ENCODE measurements around the gene TATDN2. TPM values are rescaled to one million over a fixed set of nuclear protein-coding genes. Genes with fewer than 3 reads are reported as not detected.

Gene TATDN2
- total RNA-seq, 1 experiment from 2014 or later, result 20.8 TPM

- DNase-seq, result peak; percentile 82
- H3K9me2 ChIP-seq (replicated peaks; ENCODE audit: insufficient read depth, low read length), result no peaks in the 10 kb centered on the region
- H3K9me3 ChIP-seq (ENCODE audit: low read length), result no peaks in the 10 kb centered on the region
- H3K4me1 ChIP-seq (ENCODE audit: low read length), result peaks cover 14% of the 10 kb centered on the region
- peaks cover 6% of the 10 kb centered on the region; the same call in 1 of the 2 replicates for H3K36me3 ChIP-seq (ENCODE audit: insufficient read depth, low read length)
- H3K27me3 ChIP-seq (ENCODE audit: low read length), result no peaks in the 10 kb centered on the region
- H3K4me3 ChIP-seq (ENCODE audit: low read length), result no peak overlapping the region
- no peak overlapping the region for H3K27ac ChIP-seq (ENCODE audit: low read length)
- peaks cover 30% of the 10 kb centered on the region for H3K79me2 ChIP-seq (ENCODE audit: low read length)
- peaks cover 5% of the 10 kb centered on the region; the same call in 1 of the 2 replicates for H4K20me1 ChIP-seq (ENCODE audit: insufficient read depth, low read depth, low read length)
- H3K4me2 ChIP-seq (ENCODE audit: low read depth, low read length, poor library complexity, severe bottlenecking), result no peak overlapping the region
- H2AFZ ChIP-seq (ENCODE audit: low read length), result no peak overlapping the region
- no peak overlapping the region for H3K9ac ChIP-seq (ENCODE audit: low read length)
Measured at GRCh38 chr3:10322352-10322710, 74.1 kb downstream of the TATDN2 start.

GRCh38 chr3:10327592-10327991, 79.3 kb downstream of the TATDN2 start:
- no peaks in the 10 kb centered on the region for H3K27me3 ChIP-seq (ENCODE audit: low read length)
- H3K27ac ChIP-seq (ENCODE audit: low read length), result no peak overlapping the region
- no peak overlapping the region for H2AFZ ChIP-seq (ENCODE audit: low read length)
- no peaks in the 10 kb centered on the region for H3K4me1 ChIP-seq (ENCODE audit: low read length)
- H3K9me2 ChIP-seq (replicated peaks; ENCODE audit: insufficient read depth, low read length), result no peaks in the 10 kb centered on the region
- H3K36me3 ChIP-seq (ENCODE audit: insufficient read depth, low read length), result no peaks in the 10 kb centered on the region
- H3K4me2 ChIP-seq (ENCODE audit: low read depth, low read length, poor library complexity, severe bottlenecking), result no peak overlapping the region
- H3K4me3 ChIP-seq (ENCODE audit: low read length), result no peak overlapping the region
- H3K79me2 ChIP-seq (ENCODE audit: low read length), result no peaks in the 10 kb centered on the region
- no peak for DNase-seq
- no peak overlapping the region for H3K9ac ChIP-seq (ENCODE audit: low read length)
- H4K20me1 ChIP-seq (ENCODE audit: insufficient read depth, low read depth, low read length), result no peaks in the 10 kb centered on the region
- H3K9me3 ChIP-seq (ENCODE audit: low read length), result no peaks in the 10 kb centered on the region

GRCh38 chr3:10328460-10329071, 80.3 kb downstream of the TATDN2 start:
- no peaks in the 10 kb centered on the region for H4K20me1 ChIP-seq (ENCODE audit: insufficient read depth, low read depth, low read length)
- no peaks in the 10 kb centered on the region for H3K27me3 ChIP-seq (ENCODE audit: low read length)
- H2AFZ ChIP-seq (ENCODE audit: low read length), result no peak overlapping the region
- H3K36me3 ChIP-seq (ENCODE audit: insufficient read depth, low read length), result no peaks in the 10 kb centered on the region
- H3K4me1 ChIP-seq (ENCODE audit: low read length), result no peaks in the 10 kb centered on the region
- H3K79me2 ChIP-seq (ENCODE audit: low read length), result no peaks in the 10 kb centered on the region
- H3K9ac ChIP-seq (ENCODE audit: low read length), result no peak overlapping the region
- no peak for DNase-seq
- H3K9me3 ChIP-seq (ENCODE audit: low read length), result no peaks in the 10 kb centered on the region
- H3K27ac ChIP-seq (ENCODE audit: low read length), result no peak overlapping the region
- no peak overlapping the region for H3K4me3 ChIP-seq (ENCODE audit: low read length)
- no peak overlapping the region for H3K4me2 ChIP-seq (ENCODE audit: low read depth, low read length, poor library complexity, severe bottlenecking)
- H3K9me2 ChIP-seq (replicated peaks; ENCODE audit: insufficient read depth, low read length), result no peaks in the 10 kb centered on the region

- Histone ChIP-seq H2AFZ (ENCODE audit: low read length) (no peak overlapping the region), H3K4me3 (ENCODE audit: low read length) (no peak overlapping the region), H3K27ac (ENCODE audit: low read length) (no peak overlapping the region), H3K4me2 (ENCODE audit: low read depth, low read length, poor library complexity, severe bottlenecking) (no peak overlapping the region), H3K9me2 (replicated peaks; ENCODE audit: insufficient read depth, low read length) (no peaks in the 10 kb centered on the region), H3K36me3 (ENCODE audit: insufficient read depth, low read length) (no peaks in the 10 kb centered on the region), H3K79me2 (ENCODE audit: low read length) (no peaks in the 10 kb centered on the region), H3K9ac (ENCODE audit: low read length) (no peak overlapping the region), H3K4me1 (ENCODE audit: low read length) (no peaks in the 10 kb centered on the region), H3K27me3 (ENCODE audit: low read length) (no peaks in the 10 kb centered on the region), H3K9me3 (ENCODE audit: low read length) (no peaks in the 10 kb centered on the region), H4K20me1 (ENCODE audit: insufficient read depth, low read depth, low read length) (no peaks in the 10 kb centered on the region)
- no peak for DNase-seq
Measured at GRCh38 chr3:10329495-10330015, 81.3 kb downstream of the TATDN2 start.

GRCh38 chr3:10330319-10330718, 82.1 kb downstream of the TATDN2 start:
- no peak for DNase-seq
- Histone ChIP-seq H3K4me3 (ENCODE audit: low read length) (no peak overlapping the region), H3K4me1 (ENCODE audit: low read length) (no peaks in the 10 kb centered on the region), H3K9me3 (ENCODE audit: low read length) (no peaks in the 10 kb centered on the region), H3K4me2 (ENCODE audit: low read depth, low read length, poor library complexity, severe bottlenecking) (no peak overlapping the region), H3K9me2 (replicated peaks; ENCODE audit: insufficient read depth, low read length) (no peaks in the 10 kb centered on the region), H2AFZ (ENCODE audit: low read length) (no peak overlapping the region), H3K27me3 (ENCODE audit: low read length) (no peaks in the 10 kb centered on the region), H3K36me3 (ENCODE audit: insufficient read depth, low read length) (no peaks in the 10 kb centered on the region), H3K79me2 (ENCODE audit: low read length) (no peaks in the 10 kb centered on the region), H3K9ac (ENCODE audit: low read length) (no peak overlapping the region), H4K20me1 (ENCODE audit: insufficient read depth, low read depth, low read length) (no peaks in the 10 kb centered on the region), H3K27ac (ENCODE audit: low read length) (no peak overlapping the region)

Small RNA genes within 50 kb of the gene (small RNA-seq; reads per million reads assigned to genes)
- gene MIR378B, result 0.87 reads per million, percentile 25 among the genes with 10 or more reads in this experiment
- not detected for gene RF02126

Other genes starting within 250 kb of the TATDN2 start
- gene FANCD2, start 222.0 kb upstream of the TATDN2 start, total RNA-seq (2014; rRNA removed; shearing (Covaris generic); ENCODE audit: low replicate concordance), result 33.0 and 67.8 TPM in 2 replicates
- gene FANCD2OS, start 140.2 kb upstream of the TATDN2 start, total RNA-seq (2014; rRNA removed; shearing (Covaris generic); ENCODE audit: low replicate concordance), result not detected in 2 replicates
- 103 and 121 TPM in 2 replicates for gene BRK1, start 132.8 kb upstream of the TATDN2 start, total RNA-seq (2014; rRNA removed; shearing (Covaris generic); ENCODE audit: low replicate concordance)
- gene VHL, start 106.7 kb upstream of the TATDN2 start, total RNA-seq (2014; rRNA removed; shearing (Covaris generic); ENCODE audit: low replicate concordance), result 77.7 and 81.9 TPM in 2 replicates
- 0.04 TPM in 1 of 2 replicates, not detected in the other for gene IRAK2, start 83.5 kb upstream of the TATDN2 start, total RNA-seq (2014; rRNA removed; shearing (Covaris generic); ENCODE audit: low replicate concordance)
- gene GHRL, start 44.5 kb downstream of the TATDN2 start, total RNA-seq (2014; rRNA removed; shearing (Covaris generic); ENCODE audit: low replicate concordance), result 1.1 TPM in 1 of 2 replicates, not detected in the other
- 48.6 and 77.1 TPM in 2 replicates for gene SEC13, start 72.7 kb downstream of the TATDN2 start, total RNA-seq (2014; rRNA removed; shearing (Covaris generic); ENCODE audit: low replicate concordance)